GM23248 (cell line): ENCODE data around the gene NFIA.

Experiments used
- EZH2 ChIP-seq: fragments of 200-600 bp; sonication (generic); IDR thresholded peaks from 2 replicates; pipeline ENCODE4 v1.6.1; 2018; ENCODE audit warnings: antibody characterized with exemption, mild to moderate bottlenecking; ENCODE audit not compliant: insufficient read depth, poor library complexity, severe bottlenecking
- EZH2phosphoT487 ChIP-seq: fragments of 200-600 bp; sonication (generic); IDR thresholded peaks from 2 replicates; pipeline ENCODE4 v1.6.1; 2018; ENCODE audit warnings: antibody characterized with exemption, moderate library complexity, mild to moderate bottlenecking, low read depth; ENCODE audit not compliant: insufficient read depth

DNA sequence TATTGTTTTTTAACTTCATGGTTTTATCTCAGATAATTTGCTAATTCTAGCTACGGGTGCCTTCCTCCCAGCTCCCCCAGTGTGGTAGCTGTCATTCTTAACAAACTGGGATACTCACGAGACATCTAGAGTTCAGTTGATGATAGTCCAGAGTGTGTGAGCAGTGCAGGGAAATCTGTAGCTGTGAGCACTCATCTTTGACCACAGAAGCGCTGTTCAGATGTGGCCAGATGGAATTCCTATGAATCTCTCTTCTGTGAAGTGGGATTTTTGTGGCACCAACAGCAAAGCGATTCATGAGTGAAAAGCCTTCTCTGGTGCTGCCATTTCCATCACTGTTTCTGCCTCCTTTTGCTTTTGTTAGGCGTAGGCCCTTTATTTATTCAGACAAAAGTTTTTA, 125.1 kb downstream of the NFIA start:
- TF ChIP-seq EZH2, result no peak
- TF ChIP-seq EZH2phosphoT487, result no peak
